HG02870 (cell line): Measurements from ENCODE around the gene CRAT.

ENCODE experiments used
- ATAC-seq: cut with Tn5 transposase; IDR thresholded peaks from one replicate; pipeline ENCODE4 v1.9.1; 2021; ENCODE audit warnings: mild to moderate bottlenecking, moderate library complexity; ENCODE audit not compliant: unreplicated experiment

Gene CRAT

GRCh38 chr9:129094387-129095169 lies 16.0 kb downstream of the CRAT start:
- no peak for ATAC-seq

GRCh38 chr9:129093602-129094386 lies 16.8 kb downstream of the CRAT start:
- ATAC-seq = no peak

GRCh38 chr9:129089246-129089645 lies 21.3 kb downstream of the CRAT start:
- no peak for ATAC-seq

- no peak for ATAC-seq
Observed at GRCh38 chr9:129084087-129084486, 26.5 kb downstream of the CRAT start.

GRCh38 chr9:129081388-129081904 lies 29.1 kb downstream of the CRAT start:
- ATAC-seq = no peak

- ATAC-seq = peak; percentile 93
Observed at GRCh38 chr9:129080601-129081387, 29.8 kb downstream of the CRAT start, which contains the start of gene DOLPP1. Gene DOLPP1 (plus strand): TSS chr9:129081111. CDS start chr9:129081132, 21 bp downstream.

- ATAC-seq = no peak
Observed at GRCh38 chr9:129080298-129080600, 30.3 kb downstream of the CRAT start.

- ATAC-seq = no peak
Observed at GRCh38 chr9:129079829-129080228, 30.8 kb downstream of the CRAT start.

- ATAC-seq = no peak
Observed at GRCh38 chr9:129078691-129079503, 31.7 kb downstream of the CRAT start.

- no peak for ATAC-seq
Observed at GRCh38 chr9:129077236-129077635, 33.4 kb downstream of the CRAT start.

GRCh38 chr9:129076640-129077037 lies 34.0 kb downstream of the CRAT start:
- ATAC-seq = no peak

GRCh38 chr9:129075996-129076639 lies 34.5 kb downstream of the CRAT start:
- no peak for ATAC-seq

- ATAC-seq = no peak
Observed at GRCh38 chr9:129074106-129074505, 36.5 kb downstream of the CRAT start.

- ATAC-seq = no peak
Observed at GRCh38 chr9:129073404-129073803, 37.2 kb downstream of the CRAT start.

GRCh38 chr9:129072171-129072570 lies 38.4 kb downstream of the CRAT start:
- ATAC-seq = no peak

- ATAC-seq = no peak
Observed at GRCh38 chr9:129071526-129072126, 39.0 kb downstream of the CRAT start.

- ATAC-seq = no peak
Observed at GRCh38 chr9:129070696-129071525, 39.7 kb downstream of the CRAT start.

GRCh38 chr9:129069862-129070641 lies 40.5 kb downstream of the CRAT start:
- ATAC-seq = no peak
